HG03135 (cell line): ENCODE data around the gene POLD2.

Source experiments
- ATAC-seq: cut with Tn5 transposase; IDR thresholded peaks from one replicate; pipeline ENCODE4 v1.9.1; 2021; ENCODE audit warnings: mild to moderate bottlenecking, moderate library complexity; ENCODE audit not compliant: unreplicated experiment

Gene POLD2

GRCh38 chr7:44103566-44103922 is 19.8 kb downstream of the POLD2 start:
- no peak for ATAC-seq

- no peak for ATAC-seq
Observed at GRCh38 chr7:44102846-44103565, 20.3 kb downstream of the POLD2 start.

- no peak for ATAC-seq
Observed at GRCh38 chr7:44101966-44102845, 21.1 kb downstream of the POLD2 start.

- no peak for ATAC-seq
Observed at GRCh38 chr7:44101303-44101965, 21.9 kb downstream of the POLD2 start.

GRCh38 chr7:44100458-44101302 is 22.7 kb downstream of the POLD2 start:
- no peak for ATAC-seq

- no peak for ATAC-seq
Observed at GRCh38 chr7:44099669-44100068, 23.7 kb downstream of the POLD2 start.

- ATAC-seq = no peak
Observed at GRCh38 chr7:44098092-44099068, 25.0 kb downstream of the POLD2 start.

GRCh38 chr7:44097064-44097932 is 26.1 kb downstream of the POLD2 start:
- peak; percentile 65 for ATAC-seq

- ATAC-seq = no peak
Observed at GRCh38 chr7:44096326-44096881, 26.9 kb downstream of the POLD2 start.

GRCh38 chr7:44095781-44096180 is 27.6 kb downstream of the POLD2 start:
- no peak for ATAC-seq

- ATAC-seq = no peak
Observed at GRCh38 chr7:44094883-44095592, 28.3 kb downstream of the POLD2 start.

- ATAC-seq = no peak
Observed at GRCh38 chr7:44094365-44094764, 29.0 kb downstream of the POLD2 start.

- ATAC-seq = no peak
Observed at GRCh38 chr7:44093102-44093641, 30.2 kb downstream of the POLD2 start.

GRCh38 chr7:44087911-44088838 is 35.2 kb downstream of the POLD2 start:
- no peak for ATAC-seq

GRCh38 chr7:44086627-44087026 is 36.7 kb downstream of the POLD2 start:
- ATAC-seq = no peak

- no peak for ATAC-seq
Observed at GRCh38 chr7:44085546-44085945, 37.8 kb downstream of the POLD2 start.
